GM19099 (cell line): Measurements from ENCODE around the gene CDK14.

Source experiments
- POLR2A ChIP-seq: IDR thresholded peaks from 3 replicates; pipeline ENCODE4 v1.6.1; 2011; ENCODE audit warnings: low read depth; ENCODE audit not compliant: insufficient read length; ENCODE audit errors: extremely low read depth

Gene CDK14

DNA sequence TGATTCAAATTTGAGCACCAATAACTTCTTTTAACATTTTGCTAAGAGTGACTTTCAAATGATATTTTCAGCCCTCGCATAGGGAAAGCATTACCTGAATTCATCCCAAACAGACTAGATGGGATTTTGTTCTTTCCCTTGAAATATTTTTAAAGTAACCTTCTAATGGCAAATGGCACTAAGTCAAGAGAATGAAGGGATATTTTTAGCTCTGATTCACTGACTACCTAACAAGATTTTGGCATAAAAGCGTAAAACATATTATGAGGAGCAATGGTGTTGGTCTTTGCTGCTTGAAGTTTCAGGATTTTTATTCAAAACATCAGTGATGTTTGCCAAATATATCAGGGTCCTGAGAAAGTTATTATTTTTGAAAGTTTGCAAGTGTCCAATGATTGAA, 290.3 kb downstream of the CDK14 start:
- no peak for TF ChIP-seq POLR2A

DNA sequence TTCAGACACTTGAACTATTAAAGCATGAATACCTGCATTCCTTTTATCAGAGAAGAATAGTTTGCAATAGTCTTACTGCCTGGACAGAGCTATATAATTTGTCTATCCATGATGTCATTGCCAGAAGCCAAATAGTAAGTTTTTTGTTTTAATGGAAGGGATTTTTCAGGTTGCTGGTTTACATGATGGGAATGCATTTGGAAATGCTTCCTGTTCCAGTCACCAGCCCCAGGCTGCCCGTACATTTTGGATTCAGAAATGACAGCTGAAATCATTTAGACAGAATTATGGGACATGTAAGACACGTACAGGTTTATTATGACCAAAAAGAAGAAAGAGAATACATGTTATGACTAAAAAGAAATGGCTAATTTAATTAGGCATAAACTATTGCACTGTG, 293.1 kb downstream of the CDK14 start:
- TF ChIP-seq POLR2A, result no peak

DNA sequence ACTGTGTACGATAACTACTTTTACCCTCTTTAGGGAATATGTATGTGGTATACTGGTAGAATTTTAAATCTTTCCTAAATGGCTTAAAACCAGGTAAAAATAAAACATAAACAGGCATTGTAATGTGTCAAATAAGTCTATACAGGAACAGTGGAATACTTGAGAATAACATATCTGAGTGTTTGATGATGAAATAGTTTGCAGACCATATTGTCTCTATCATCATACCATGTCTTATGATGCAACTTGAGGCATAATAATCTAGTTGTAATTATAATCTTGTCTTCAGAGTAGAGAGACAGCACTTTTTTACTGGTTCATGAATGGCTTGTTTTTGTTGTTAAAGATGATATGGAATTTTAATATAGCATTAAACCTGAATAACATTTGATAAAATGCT, 293.5 kb downstream of the CDK14 start:
- TF ChIP-seq POLR2A, result no peak

DNA sequence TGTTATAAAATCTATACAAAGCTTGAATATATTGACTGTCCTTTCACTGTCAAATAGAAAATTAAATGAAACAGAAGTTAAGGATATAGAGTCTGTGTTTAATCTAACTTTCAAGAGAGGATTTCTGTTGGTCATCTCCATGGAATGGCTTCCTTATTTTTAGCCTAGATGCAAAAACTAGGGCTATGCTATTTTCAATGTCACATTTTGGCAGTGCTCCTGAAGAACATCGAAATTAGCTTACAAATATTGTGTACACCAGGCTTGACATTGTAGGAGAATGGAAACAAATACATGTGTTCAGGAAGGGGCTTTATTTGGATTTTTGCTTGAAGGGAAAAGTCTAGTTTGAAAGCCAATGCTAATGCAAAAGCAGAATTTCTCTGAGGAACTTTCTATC, 295.4 kb downstream of the CDK14 start:
- no peak for TF ChIP-seq POLR2A

DNA sequence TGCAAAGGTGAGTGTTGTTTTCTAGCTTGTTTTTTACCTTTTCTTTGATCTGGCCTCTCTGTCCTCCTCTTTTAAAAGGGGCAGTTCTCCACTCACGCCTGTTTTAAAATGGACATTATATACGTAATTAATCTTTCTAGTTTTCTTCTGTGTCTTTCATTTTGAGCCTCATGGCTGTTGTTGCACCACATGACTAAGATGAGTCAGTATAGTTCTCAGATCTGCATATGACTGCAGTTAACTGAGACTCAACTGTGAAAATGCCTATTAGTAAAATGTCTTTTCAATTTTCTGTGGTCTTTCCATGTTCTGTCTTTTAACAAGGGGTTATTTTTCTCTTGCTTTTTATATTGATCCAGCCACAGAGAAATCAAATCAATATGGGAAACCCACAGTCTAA, 296.1 kb downstream of the CDK14 start:
- TF ChIP-seq POLR2A, result no peak

DNA sequence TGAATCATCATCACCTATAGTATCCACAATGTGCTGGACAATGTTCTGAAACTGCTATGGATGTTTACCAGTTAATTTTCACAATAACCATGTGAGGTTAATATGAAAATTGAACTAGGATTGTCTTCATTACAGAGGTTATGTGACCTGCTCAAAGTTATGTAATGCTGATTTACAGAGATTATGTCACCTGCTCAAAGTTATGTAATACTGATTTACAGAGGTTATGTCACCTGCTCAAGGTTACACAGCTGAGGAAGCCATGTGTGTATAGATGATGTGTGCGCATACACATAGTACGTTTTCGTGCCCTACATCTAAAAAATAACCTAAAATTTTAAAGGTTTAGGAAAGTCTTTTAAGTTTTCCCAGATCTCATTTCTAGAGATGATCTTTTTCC, 298.0 kb downstream of the CDK14 start:
- TF ChIP-seq POLR2A, result no peak

DNA sequence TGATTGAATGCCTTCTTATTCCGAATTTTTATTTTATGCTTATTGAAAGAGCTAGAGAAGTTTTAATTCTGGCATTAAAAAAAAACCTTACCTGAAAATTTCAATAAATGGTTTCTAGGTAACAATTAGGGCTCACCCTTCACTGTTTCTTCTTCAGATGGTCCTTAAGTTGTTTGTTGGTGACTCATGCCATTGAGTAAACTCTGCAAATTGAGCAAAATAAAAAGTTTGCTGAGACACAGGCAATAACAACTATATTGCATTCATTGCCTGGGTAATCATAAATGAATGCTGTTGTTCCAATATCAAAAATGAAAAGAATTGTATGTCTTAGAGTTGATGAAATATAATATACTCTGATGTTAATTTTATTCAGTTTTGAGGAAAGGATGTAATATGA, 300.3 kb downstream of the CDK14 start:
- no peak for TF ChIP-seq POLR2A

DNA sequence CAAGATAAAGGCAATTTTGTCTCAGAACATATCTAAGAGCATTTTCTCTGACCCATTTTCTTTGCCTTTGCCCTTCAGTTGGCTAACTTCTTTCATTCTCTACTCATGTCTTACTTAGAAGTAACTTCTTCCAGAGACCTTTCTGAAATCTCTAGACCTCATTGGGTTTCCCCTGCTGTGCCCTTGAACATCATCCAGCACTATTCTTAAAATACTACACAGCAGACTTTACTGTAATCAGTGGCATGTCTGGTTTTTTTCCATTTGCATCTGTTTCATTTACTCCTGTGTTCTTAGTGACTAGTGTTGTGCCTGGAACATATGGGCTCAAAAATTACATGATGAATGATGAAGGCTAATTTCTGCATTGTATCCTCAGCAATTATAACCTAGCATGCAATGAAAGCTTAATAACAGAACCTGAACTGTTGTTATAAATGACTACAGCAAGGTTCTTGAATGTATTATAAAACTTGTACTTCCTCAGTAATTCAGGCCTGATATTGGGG, 301.9 kb downstream of the CDK14 start:
- TF ChIP-seq POLR2A, result no peak

DNA sequence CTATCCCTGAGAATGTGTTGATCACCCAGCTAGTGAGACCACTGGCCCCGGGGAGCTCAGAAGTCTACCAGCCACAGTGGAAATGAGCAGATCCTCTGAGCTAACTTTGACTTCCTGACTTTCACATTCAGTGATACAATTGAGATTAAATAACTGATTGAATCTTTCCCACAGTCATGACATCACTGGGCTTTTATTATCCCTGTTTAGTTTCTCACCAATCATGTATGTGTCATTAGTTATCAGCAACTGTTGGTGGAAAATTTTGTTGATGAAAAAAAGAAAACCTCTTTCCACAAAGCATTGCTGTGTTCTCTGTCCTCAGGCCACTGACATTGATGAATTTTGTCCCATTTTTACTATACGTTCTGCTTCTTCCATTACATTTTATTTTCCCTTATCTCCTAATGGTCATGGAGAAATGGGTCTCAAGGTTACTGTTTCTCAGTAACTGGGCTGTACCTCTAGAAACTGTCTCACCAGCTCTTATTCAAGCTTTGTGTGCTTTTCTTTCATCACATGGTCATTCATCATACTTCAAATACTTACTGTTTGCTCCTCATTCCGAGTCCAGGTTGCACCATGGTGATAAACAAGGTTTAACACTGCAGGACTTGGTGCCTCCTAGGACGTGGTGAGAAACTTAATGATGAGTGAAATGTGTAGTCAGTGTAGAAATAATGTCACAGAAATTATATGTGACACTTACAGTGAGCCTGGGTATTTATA, 304.7 kb downstream of the CDK14 start:
- no peak for TF ChIP-seq POLR2A

DNA sequence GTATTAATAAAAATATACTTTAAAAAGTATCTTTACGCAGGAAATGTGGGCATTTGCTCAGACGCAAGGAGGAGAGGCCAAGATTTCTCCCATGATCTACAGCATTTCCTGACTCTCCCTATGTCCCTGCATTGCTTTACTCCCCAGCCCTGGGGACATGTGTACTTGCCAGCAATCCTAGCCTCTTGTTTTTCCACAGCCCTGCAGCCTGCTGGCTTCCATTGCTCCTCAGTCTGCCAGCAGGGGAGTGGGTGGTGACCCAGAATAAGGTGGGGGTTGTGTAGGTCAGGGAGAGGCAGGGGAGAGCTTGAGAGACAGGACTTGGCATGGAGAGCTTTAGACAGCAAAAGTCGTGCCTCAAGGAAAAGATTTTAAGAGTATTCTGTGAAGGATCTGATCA, 307.7 kb downstream of the CDK14 start:
- TF ChIP-seq POLR2A, result no peak

DNA sequence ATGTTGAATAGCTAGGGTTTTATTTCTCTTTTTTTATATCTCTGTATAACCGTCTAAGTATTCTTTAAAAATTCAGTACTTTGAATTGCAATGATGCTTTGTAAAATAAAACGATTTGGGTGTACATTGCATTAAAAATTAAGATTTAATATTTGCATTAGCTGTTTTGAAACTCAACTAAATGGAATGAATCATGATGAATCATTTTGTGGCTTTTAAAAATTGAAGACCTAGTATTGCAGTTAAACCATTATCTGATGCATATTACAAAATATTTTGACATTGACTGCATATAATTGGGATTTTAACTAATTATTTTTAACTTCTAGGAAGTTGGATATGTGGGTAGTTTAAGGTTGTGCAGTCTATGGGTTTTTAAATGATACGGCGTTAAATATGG, 314.0 kb downstream of the CDK14 start:
- TF ChIP-seq POLR2A, result no peak

DNA sequence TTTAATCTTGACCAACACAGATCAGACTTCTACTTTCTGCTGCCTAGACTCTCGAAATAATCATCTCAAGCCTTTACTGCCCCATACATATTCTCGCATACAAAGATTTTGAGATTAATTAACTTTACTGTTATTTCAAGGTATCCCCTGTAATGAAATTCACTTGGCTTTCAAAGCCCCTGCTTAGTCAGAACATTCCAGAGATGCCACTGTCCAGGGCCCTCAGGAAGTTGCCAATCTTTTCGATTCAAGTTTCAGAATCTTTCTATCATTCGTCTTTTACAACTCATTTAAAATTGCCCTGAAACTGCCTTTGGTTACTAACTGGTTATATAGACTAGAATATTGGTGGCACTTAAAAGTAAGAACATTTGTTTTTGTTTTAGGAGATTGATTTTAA, 320.2 kb downstream of the CDK14 start:
- TF ChIP-seq POLR2A, result no peak

DNA sequence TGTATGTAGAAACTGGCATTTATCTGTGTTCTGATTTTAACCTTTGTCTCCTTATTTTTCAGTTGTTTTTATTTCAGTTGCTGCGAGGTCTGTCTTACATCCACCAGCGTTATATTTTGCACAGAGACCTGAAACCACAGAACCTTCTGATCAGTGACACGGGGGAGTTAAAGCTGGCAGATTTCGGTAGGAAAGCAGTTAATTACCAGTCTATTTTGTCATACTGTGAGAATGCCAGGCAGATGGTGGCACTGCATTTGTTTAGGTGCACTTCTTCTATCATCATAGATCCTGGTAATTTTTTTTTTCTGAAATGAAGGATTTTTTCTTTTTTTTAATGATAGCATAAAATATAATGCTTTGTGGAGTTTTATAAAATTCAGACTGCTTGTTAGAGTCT, 321.4 kb downstream of the CDK14 start:
- TF ChIP-seq POLR2A, result no peak

DNA sequence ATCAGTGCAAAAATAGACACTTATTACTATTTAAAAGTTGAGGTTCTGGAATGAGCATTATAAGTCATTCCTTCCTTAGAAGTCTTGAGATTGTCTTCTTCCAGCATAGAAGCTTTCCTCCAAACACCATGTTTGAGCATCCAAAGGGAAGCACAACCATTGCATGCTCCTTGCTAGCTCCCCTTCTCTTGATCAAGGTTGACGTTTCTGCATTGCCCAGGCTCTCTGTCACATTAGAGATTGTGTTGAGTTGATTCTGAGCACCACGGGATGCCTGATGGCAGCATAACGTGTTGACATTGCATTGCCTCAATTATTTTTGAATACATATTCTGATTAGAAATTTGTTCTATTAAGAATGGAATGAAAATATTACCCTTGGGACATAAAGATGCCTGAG, 322.2 kb downstream of the CDK14 start:
- TF ChIP-seq POLR2A, result no peak

DNA sequence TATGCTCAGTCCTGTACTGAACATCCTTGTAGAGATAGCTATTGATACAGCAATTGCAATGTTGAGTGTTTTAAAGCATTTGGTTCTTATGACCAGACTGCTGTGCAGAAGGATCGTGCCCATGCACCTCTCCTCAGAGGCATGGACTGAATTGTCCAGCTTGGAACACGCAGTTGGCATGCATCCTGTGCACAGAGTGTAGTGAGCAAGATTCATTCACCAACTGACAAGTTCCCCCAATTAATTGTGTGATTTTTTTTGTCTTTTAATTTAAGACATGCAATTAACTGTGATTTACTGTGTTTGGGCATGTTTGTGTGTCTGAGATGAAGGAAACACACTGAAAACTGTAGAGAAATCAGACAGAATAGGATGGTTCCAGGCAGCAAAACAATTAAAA, 323.7 kb downstream of the CDK14 start:
- TF ChIP-seq POLR2A, result no peak

DNA sequence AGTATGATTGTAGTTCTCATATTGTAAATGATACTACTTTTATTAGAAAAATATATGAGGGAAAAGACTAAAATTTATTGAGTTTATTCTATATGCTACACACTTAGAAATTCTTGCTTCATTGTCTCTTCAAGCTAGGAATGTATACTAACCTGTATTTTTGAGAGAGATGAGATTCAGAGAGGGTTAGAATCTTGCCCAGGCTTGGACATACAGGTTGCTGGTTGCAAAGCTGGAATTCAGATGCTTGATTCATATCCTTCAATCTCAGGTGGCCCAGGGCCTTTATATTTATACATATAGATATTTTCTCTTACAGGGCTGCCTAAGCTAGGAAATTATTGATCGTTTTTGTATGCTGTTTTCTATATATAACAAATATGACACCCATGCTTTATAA, 324.2 kb downstream of the CDK14 start:
- TF ChIP-seq POLR2A, result no peak

DNA sequence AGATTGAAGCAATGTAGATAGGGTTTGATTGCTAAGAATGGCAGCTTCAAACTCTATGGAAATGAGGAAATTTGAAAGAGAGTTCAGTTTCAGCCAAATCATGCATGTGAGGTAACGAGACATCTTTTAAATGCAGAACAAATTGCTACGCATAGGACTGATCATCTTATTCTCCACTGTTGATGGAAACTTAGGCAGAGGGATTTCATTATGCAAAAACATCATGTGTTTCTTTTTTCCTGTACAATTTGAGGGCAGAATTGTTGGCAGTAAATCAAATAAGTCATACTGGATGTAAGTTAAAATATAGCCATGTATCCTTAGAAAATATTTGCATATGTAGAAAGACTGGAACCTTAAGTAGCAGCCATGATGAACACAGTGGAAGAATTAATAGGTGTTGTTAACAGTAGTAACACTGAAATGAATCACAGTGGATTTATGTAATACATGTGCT, 327.4 kb downstream of the CDK14 start:
- TF ChIP-seq POLR2A, result no peak
